GM18858 (cell line): ENCODE data around the gene PDE3A.

Experiments used
- ATAC-seq: cut with Tn5 transposase; IDR thresholded peaks from one replicate; pipeline ENCODE4 v1.9.1; 2021; ENCODE audit not compliant: unreplicated experiment

Gene PDE3A

GRCh38 chr12:20490213-20490612 is 121.9 kb downstream of the PDE3A start:
- ATAC-seq = no peak

GRCh38 chr12:20491290-20491689 is 123.0 kb downstream of the PDE3A start:
- no peak for ATAC-seq

GRCh38 chr12:20492251-20492760 is 124.0 kb downstream of the PDE3A start:
- ATAC-seq = peak; percentile 42

GRCh38 chr12:20493934-20494333 is 125.6 kb downstream of the PDE3A start:
- ATAC-seq = no peak

- no peak for ATAC-seq
These were observed 126.5 kb downstream of the PDE3A start for GRCh38 chr12:20494851-20495250.

GRCh38 chr12:20495997-20496396 is 127.7 kb downstream of the PDE3A start:
- no peak for ATAC-seq

GRCh38 chr12:20497707-20498106 is 129.4 kb downstream of the PDE3A start:
- ATAC-seq = no peak

- ATAC-seq = no peak
These were observed 133.6 kb downstream of the PDE3A start for GRCh38 chr12:20501958-20502357.

GRCh38 chr12:20503858-20504257 is 135.5 kb downstream of the PDE3A start:
- no peak for ATAC-seq

GRCh38 chr12:20505056-20505455 is 136.7 kb downstream of the PDE3A start:
- no peak for ATAC-seq

GRCh38 chr12:20507056-20507455 is 138.7 kb downstream of the PDE3A start:
- ATAC-seq = no peak

GRCh38 chr12:20507711-20508110 is 139.4 kb downstream of the PDE3A start:
- no peak for ATAC-seq

GRCh38 chr12:20508359-20508758 is 140.0 kb downstream of the PDE3A start:
- no peak for ATAC-seq

- ATAC-seq = no peak
These were observed 140.6 kb downstream of the PDE3A start for GRCh38 chr12:20508962-20509361.

- no peak for ATAC-seq
These were observed 142.5 kb downstream of the PDE3A start for GRCh38 chr12:20510811-20511210.

GRCh38 chr12:20513189-20513588 is 144.9 kb downstream of the PDE3A start:
- no peak for ATAC-seq

- no peak for ATAC-seq
These were observed 146.3 kb downstream of the PDE3A start for GRCh38 chr12:20514598-20514997.

- no peak for ATAC-seq
These were observed 152.2 kb downstream of the PDE3A start for GRCh38 chr12:20520532-20520931.

- ATAC-seq = no peak
These were observed 155.3 kb downstream of the PDE3A start for GRCh38 chr12:20523658-20524057.

GRCh38 chr12:20524113-20524512 is 155.8 kb downstream of the PDE3A start:
- ATAC-seq = no peak

GRCh38 chr12:20525064-20525610 is 156.8 kb downstream of the PDE3A start:
- ATAC-seq = no peak

GRCh38 chr12:20527417-20528163 is 159.3 kb downstream of the PDE3A start:
- ATAC-seq = no peak

GRCh38 chr12:20528208-20528607 is 159.9 kb downstream of the PDE3A start:
- no peak for ATAC-seq
